ENCODE results near the gene TRIM62. TPM values are rescaled to one million over a fixed set of nuclear protein-coding genes. Genes with fewer than 3 reads are reported as not detected.

Gene TRIM62
- total and polyA plus RNA-seq, 2 experiments from 2014 or later: 2.5 to 4.2 TPM

DNA sequence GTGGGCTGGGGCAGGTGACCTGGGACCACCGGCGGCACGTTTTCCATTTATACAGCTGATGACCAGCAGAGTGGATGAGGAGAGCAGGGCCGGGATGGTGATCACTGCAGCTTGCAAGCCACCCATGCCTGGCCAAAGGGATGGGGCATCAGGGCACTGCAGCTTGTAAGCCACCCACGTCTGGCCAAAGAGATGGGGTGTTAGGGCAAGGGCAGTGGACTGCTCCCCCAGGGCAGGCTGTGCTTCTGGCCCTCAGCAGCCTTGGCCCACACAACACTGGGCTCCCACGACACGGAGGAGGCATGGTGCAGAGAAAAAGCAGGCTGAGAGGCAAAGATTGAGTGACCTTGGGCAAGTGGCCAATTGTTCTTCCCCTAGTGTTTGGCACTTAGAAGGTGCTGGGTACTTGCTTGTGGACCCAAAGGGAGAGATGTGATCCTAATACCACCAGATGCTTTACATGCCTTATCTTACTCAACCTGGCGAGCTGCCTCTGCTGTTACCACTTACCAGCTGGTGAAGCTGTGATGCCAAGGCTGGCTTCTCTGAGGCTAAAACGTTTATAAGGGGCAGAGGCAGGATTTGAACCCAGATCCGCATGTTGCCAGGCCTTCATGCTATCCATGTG lies 48.3 kb downstream of the TRIM62 start:
- no peak overlapping the region for H3K4me2 ChIP-seq
- H3K27ac ChIP-seq: no peak overlapping the region
- H3K79me2 ChIP-seq: no peaks in the 10 kb centered on the region
- H3K4me1 ChIP-seq (ENCODE audit: insufficient read depth): no peaks in the 10 kb centered on the region
- no peak overlapping the region for H2AFZ ChIP-seq
- no peak for DNase-seq (ENCODE audit: low spot score)
- TF ChIP-seq EZH2 (IDR thresholded peaks at IDR 0.05; ENCODE audit: borderline replicate concordance) (no peak), EZH2phosphoT487 (IDR thresholded peaks at IDR 0.05; ENCODE audit: low read depth, severe bottlenecking, unreplicated experiment) (no peak)
- TF ChIP-seq, protein P1, sequence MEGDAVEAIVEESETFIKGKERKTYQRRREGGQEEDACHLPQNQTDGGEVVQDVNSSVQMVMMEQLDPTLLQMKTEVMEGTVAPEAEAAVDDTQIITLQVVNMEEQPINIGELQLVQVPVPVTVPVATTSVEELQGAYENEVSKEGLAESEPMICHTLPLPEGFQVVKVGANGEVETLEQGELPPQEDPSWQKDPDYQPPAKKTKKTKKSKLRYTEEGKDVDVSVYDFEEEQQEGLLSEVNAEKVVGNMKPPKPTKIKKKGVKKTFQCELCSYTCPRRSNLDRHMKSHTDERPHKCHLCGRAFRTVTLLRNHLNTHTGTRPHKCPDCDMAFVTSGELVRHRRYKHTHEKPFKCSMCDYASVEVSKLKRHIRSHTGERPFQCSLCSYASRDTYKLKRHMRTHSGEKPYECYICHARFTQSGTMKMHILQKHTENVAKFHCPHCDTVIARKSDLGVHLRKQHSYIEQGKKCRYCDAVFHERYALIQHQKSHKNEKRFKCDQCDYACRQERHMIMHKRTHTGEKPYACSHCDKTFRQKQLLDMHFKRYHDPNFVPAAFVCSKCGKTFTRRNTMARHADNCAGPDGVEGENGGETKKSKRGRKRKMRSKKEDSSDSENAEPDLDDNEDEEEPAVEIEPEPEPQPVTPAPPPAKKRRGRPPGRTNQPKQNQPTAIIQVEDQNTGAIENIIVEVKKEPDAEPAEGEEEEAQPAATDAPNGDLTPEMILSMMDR (IDR thresholded peaks at IDR 0.05; ENCODE audit: poor library complexity): no peak
- no peaks in the 10 kb centered on the region for H3K36me3 ChIP-seq (replicated peaks; ENCODE audit: insufficient read depth, low read depth)
- no peaks in the 10 kb centered on the region for H4K20me1 ChIP-seq (ENCODE audit: insufficient read depth, poor library complexity, severe bottlenecking)
- H3K9me3 ChIP-seq (ENCODE audit: low read depth): no peaks in the 10 kb centered on the region
- WGBS (ENCODE audit: low lambda C conversion rate, missing lambda C conversion rate): 89% methylated on average over 10 of the region's 10 CpGs
- no peak overlapping the region for H3K4me3 ChIP-seq
- H3K9me2 ChIP-seq (replicated peaks; ENCODE audit: insufficient read depth): no peaks in the 10 kb centered on the region
- no peaks in the 10 kb centered on the region for H3K27me3 ChIP-seq

DNA sequence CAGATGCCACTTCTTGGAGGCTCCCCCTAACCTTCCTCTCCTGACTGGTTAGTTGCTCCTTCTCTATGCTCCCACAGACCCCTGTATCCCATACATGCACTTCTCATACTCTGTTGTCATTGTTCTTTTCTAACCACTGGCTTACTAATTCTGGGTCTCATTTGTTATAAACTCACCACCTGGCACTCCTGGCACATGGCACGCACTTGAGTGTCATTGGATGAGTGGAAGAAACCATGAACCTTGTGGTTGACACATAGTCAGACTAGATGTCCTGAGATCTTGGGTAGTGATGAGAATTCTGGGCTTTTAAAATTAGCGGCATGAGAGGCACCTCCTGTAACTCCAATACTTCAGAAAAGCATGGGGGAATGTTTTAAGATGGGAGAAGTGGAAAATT lies 49.3 kb downstream of the TRIM62 start:
- no peaks in the 10 kb centered on the region for H3K9me3 ChIP-seq (ENCODE audit: low read depth)
- no peaks in the 10 kb centered on the region for H4K20me1 ChIP-seq (ENCODE audit: insufficient read depth, poor library complexity, severe bottlenecking)
- WGBS (ENCODE audit: low lambda C conversion rate, missing lambda C conversion rate): 100% methylated on average over 2 of the region's 2 CpGs

GRCh38 chr1:33131191-33131590 lies 50.7 kb downstream of the TRIM62 start:
- WGBS (ENCODE audit: low lambda C conversion rate, missing lambda C conversion rate): 78% methylated on average over 2 of the region's 2 CpGs
- H3K4me2 ChIP-seq: no peak overlapping the region

More for the DNA sequence above, 49.3 kb downstream of the TRIM62 start:
- Histone ChIP-seq H3K9me2 (replicated peaks; ENCODE audit: insufficient read depth) (no peaks in the 10 kb centered on the region), H2AFZ (no peak overlapping the region), H3K27me3 (no peaks in the 10 kb centered on the region), H3K4me1 (ENCODE audit: insufficient read depth) (no peaks in the 10 kb centered on the region), H3K4me3 (no peak overlapping the region), H3K79me2 (no peaks in the 10 kb centered on the region), H3K4me2 (no peak overlapping the region), H3K36me3 (replicated peaks; ENCODE audit: insufficient read depth, low read depth) (no peaks in the 10 kb centered on the region), H3K27ac (no peak overlapping the region)
- no peak for DNase-seq (ENCODE audit: low spot score)
- TF ChIP-seq, protein P1 (IDR thresholded peaks at IDR 0.05; ENCODE audit: poor library complexity): no peak
- TF ChIP-seq EZH2 (IDR thresholded peaks at IDR 0.05; ENCODE audit: borderline replicate concordance) (no peak), EZH2phosphoT487 (IDR thresholded peaks at IDR 0.05; ENCODE audit: low read depth, severe bottlenecking, unreplicated experiment) (no peak)

More at GRCh38 chr1:33131191-33131590, 50.7 kb downstream of the TRIM62 start:
- Histone ChIP-seq H2AFZ (no peak overlapping the region), H3K9me2 (replicated peaks; ENCODE audit: insufficient read depth) (no peaks in the 10 kb centered on the region), H3K9me3 (ENCODE audit: low read depth) (no peaks in the 10 kb centered on the region), H3K4me3 (no peak overlapping the region), H3K27me3 (no peaks in the 10 kb centered on the region), H3K4me1 (ENCODE audit: insufficient read depth) (no peaks in the 10 kb centered on the region), H3K79me2 (no peaks in the 10 kb centered on the region), H4K20me1 (ENCODE audit: insufficient read depth, poor library complexity, severe bottlenecking) (no peaks in the 10 kb centered on the region), H3K27ac (no peak overlapping the region), H3K36me3 (replicated peaks; ENCODE audit: insufficient read depth, low read depth) (no peaks in the 10 kb centered on the region)
- DNase-seq (ENCODE audit: low spot score): no peak
- TF ChIP-seq, protein P1 (IDR thresholded peaks at IDR 0.05; ENCODE audit: poor library complexity): no peak
- no peak for TF ChIP-seq EZH2phosphoT487 (IDR thresholded peaks at IDR 0.05; ENCODE audit: low read depth, severe bottlenecking, unreplicated experiment)
- TF ChIP-seq EZH2 (IDR thresholded peaks at IDR 0.05; ENCODE audit: borderline replicate concordance): no peak

All from hepatocyte (in vitro differentiated cells).